NCI-H345 treated with DMSO at 0.1 percent for 48 hours (cell line): Measurements from ENCODE around the gene CRACR2B.

Source experiments
- DNase-seq: peaks from one replicate; lab custom pipeline; 2025; ENCODE audit not compliant: unreplicated experiment; lab: John Stamatoyannopoulos, UW

Gene CRACR2B

GRCh38 chr11:866481-866880, 38.8 kb downstream of the CRACR2B start:
- no peak for DNase-seq

GRCh38 chr11:867856-868358, 40.2 kb downstream of the CRACR2B start:
- DNase-seq = no peak

GRCh38 chr11:868394-868793, 40.7 kb downstream of the CRACR2B start:
- DNase-seq = no peak

- no peak for DNase-seq
Measured at GRCh38 chr11:868802-869201, 41.1 kb downstream of the CRACR2B start.

GRCh38 chr11:869399-870126, 41.8 kb downstream of the CRACR2B start:
- DNase-seq = no peak

GRCh38 chr11:870127-870413, 42.4 kb downstream of the CRACR2B start:
- DNase-seq = no peak

- DNase-seq = no peak
Measured at GRCh38 chr11:870418-870817, 42.7 kb downstream of the CRACR2B start.

GRCh38 chr11:871472-871871, 43.8 kb downstream of the CRACR2B start:
- DNase-seq = no peak

- DNase-seq = no peak
Measured at GRCh38 chr11:872799-873198, 45.1 kb downstream of the CRACR2B start.

GRCh38 chr11:873706-874105, 46.0 kb downstream of the CRACR2B start:
- DNase-seq = no peak

- DNase-seq = no peak
Measured at GRCh38 chr11:875203-875602, 47.5 kb downstream of the CRACR2B start.

- DNase-seq = no peak
Measured at GRCh38 chr11:875769-876301, 48.1 kb downstream of the CRACR2B start.

GRCh38 chr11:876545-876944, 48.8 kb downstream of the CRACR2B start:
- no peak for DNase-seq

GRCh38 chr11:877565-877964, 49.8 kb downstream of the CRACR2B start:
- no peak for DNase-seq

GRCh38 chr11:880447-880846, 52.7 kb downstream of the CRACR2B start:
- no peak for DNase-seq
